Measurements from ENCODE around the gene PTBP1.

Gene PTBP1

DNA sequence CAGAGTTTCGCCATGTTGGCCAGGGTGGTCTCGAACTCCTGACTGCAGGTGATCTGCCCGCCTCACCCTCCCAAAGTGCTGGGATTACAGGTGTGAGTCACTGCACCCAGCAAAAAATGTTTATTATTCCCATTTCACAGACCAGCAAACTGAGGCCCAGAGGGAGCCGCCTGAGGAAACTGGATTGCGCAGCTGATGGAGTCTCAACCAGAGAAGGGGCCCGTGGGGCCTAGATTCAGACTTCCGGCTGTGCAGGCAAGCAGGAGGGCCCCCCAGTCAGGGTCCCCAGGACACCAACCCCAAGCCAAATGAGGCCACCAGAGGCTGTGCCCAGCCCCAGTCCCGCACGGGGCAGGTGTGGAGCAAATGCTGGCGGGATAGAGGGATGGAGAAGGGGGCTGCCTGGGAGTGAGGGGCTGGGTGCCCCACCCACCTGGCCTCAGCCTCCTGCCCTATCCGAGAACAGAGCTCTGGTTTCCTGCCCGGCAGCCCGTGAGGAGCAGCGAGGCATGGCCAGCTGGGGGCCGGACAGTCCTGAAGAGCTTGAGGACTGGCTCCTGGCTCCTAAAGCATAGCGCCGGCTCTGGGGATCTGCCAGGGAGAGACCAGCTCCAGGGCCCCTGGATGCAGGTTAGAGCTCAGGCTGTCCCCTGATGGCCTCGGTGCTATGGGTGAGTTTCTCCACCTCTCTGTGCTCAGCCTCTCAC lies 24.4 kb upstream of the PTBP1 start:
- H3K4me3 ChIP-seq (ENCODE audit: low read length) = no peak overlapping the region
- TF ChIP-seq, protein P1, sequence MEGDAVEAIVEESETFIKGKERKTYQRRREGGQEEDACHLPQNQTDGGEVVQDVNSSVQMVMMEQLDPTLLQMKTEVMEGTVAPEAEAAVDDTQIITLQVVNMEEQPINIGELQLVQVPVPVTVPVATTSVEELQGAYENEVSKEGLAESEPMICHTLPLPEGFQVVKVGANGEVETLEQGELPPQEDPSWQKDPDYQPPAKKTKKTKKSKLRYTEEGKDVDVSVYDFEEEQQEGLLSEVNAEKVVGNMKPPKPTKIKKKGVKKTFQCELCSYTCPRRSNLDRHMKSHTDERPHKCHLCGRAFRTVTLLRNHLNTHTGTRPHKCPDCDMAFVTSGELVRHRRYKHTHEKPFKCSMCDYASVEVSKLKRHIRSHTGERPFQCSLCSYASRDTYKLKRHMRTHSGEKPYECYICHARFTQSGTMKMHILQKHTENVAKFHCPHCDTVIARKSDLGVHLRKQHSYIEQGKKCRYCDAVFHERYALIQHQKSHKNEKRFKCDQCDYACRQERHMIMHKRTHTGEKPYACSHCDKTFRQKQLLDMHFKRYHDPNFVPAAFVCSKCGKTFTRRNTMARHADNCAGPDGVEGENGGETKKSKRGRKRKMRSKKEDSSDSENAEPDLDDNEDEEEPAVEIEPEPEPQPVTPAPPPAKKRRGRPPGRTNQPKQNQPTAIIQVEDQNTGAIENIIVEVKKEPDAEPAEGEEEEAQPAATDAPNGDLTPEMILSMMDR (conservative IDR thresholded peaks at IDR 0.05; ENCODE audit: low read length) = no peak
- DNase-seq (ENCODE audit: low read depth) = no peak

DNA sequence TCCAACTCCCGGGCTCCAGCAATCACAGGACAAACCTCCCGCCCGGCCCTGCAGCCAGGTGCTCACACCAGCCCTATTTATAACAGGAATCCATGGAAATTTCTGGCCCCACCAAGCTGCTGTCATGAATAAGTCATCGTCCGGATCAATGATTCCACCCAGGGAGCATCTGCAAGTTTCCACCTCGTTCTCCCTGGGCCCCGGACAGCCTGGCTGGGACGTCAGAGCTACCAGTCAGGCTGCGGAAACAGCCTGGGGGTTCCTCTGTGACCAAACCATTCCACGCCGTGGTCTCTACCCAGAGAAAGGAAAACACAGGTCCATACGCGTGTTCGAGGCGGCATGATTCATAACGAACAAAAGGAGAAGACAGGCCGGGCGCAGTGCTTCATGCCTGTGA lies 20.7 kb upstream of the PTBP1 start:
- no peak for DNase-seq (ENCODE audit: low read depth)
- H3K4me3 ChIP-seq (ENCODE audit: low read length) = no peak overlapping the region
- TF ChIP-seq, protein P1 (conservative IDR thresholded peaks at IDR 0.05; ENCODE audit: low read length) = no peak

DNA sequence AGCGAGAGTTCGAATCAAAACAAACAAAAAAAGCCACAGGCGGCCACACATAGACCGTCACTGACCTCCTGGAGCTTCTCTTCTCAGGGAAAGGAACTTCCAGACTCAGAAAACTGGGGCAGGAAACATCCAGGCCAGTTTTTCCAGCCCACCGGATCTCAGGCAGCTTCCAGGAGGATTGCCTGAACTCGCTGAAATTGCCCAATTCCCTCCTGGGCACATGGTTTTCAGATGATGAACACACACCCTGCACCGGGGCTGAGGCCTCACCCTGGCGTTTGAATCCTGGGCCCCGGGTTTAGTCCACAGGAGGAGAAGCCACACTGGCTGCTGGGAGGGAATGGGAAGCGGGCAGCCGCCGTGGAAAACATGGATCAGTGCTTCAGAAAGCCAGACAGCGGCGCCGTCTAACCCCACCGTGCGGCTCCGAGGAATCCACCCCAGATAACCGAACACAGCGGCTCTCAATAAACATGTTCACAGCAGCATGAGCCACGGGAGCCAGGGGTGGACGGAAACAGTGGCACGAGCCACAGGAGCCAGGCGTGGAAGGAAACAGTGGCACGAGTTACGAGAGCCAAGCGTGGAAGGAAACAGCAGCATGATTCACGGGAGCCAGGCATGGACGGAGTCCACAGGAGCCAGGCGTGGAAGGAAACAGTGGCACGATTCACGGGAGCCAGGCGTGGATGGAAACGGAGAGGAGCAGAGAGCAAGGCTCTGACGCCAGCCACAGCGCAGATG lies 18.2 kb upstream of the PTBP1 start:
- no peak overlapping the region for H3K4me3 ChIP-seq (ENCODE audit: low read length)
- TF ChIP-seq, protein P1 (conservative IDR thresholded peaks at IDR 0.05; ENCODE audit: low read length) = no peak
- peak; percentile 96 for DNase-seq (ENCODE audit: low read depth)

DNA sequence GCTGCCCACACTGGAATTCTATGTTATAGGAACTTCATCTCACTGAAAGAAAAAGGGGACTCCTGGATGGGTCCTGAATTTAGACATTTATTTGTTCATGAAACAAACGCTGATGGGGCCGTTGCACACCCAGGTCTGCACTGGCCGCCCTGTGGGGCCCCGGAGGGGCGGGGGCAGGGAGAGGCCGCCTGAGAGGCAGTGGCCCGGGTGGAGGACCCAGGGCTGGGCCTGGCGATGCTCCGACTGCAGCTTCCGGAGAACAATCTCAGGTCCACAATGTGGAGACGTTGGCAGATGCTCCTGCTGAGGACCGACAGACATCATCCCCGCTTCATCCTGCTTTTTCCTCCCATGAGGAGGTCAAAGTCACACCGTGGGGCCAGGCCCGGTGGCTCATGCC lies 16.3 kb upstream of the PTBP1 start:
- no peak overlapping the region for H3K4me3 ChIP-seq (ENCODE audit: low read length)
- DNase-seq (ENCODE audit: low read depth) = no peak
- TF ChIP-seq, protein P1 (conservative IDR thresholded peaks at IDR 0.05; ENCODE audit: low read length) = no peak

DNA sequence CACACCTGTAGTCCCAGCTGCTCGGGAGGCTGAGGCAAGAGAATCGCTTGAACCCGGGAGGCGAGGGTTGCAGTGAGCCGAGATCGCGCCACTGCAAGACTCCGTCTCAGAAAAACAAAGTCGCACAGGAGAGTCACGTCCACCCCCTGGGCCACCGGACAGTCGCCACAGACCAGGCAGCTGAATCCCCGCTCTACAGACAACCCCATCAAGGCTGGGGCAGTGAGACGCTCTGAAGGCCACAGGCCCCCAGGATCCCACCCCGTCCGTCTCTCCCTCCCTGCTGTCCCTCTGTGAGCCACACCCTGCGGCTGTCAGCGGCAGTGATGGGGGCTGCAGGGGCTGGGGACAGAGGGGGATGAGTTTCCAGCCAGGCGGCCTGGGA lies 15.5 kb upstream of the PTBP1 start:
- no peak overlapping the region for H3K4me3 ChIP-seq (ENCODE audit: low read length)
- no peak for DNase-seq (ENCODE audit: low read depth)
- TF ChIP-seq, protein P1 (conservative IDR thresholded peaks at IDR 0.05; ENCODE audit: low read length) = no peak

DNA sequence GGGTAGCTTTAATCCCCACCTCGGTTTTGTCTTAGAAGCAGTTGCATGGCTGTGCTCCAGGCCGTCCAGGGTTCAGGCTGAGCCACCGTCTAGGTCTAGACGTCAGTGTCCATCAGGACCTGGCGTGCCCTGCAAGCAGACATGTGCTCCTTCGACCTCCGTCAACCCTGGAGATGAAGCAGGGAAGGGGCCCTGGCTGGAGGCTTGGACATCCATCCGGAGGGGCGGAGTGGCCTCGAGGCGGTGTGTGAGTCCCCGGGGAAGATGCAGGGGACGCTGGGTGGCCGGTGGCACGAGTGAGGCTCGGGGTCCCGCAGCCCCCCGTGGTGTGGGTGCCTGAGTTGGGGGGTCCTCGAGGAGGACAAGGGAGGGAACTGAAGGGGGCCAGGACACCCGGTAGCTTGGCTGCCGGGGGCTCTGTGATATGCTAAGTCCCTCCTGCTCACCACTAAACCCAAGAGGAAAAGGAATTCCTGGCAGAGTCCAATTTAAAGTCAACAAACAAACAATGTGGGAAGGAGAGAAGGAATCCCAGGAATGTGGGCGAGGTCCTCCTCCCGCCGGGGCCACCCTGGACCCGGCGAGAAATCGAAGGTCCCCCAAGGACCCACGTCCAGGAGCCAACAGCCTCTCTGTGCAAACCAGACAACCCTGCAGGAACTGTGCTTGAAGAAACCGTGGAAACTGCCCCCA lies 14.9 kb upstream of the PTBP1 start:
- peak overlapping the region; percentile 39 for H3K4me3 ChIP-seq (ENCODE audit: low read length)
- TF ChIP-seq, protein P1 (conservative IDR thresholded peaks at IDR 0.05; ENCODE audit: low read length) = no peak
- DNase-seq (ENCODE audit: low read depth) = peak; percentile 79
